K562 (cell line): ENCODE results near the gene BPTF. TPM values are rescaled to one million over a fixed set of nuclear protein-coding genes. Genes with fewer than 3 reads are reported as not detected.

Experiments used
- CEBPG ChIP-seq, 3 experiments: fragments of 200-800 bp in 1 of 3; sonication (Bioruptor generic) in 1 of 3; sonication (generic) in 1 of 3; formaldehyde crosslinking in 1 of 3; IDR thresholded peaks in 2 of 3; conservative IDR thresholded peaks in 1 of 3; 2 replicates each; pipeline versions ENCODE4 v1.6.1 to v1.8.0; 2016 to 2022; ENCODE audit warnings: missing compliant biosample characterization in 2 of 3, missing genetic modification characterization in 2 of 3, mild to moderate bottlenecking in 1 of 3, missing genetic modification reagents in 1 of 3
- CREB1 ChIP-seq, 2 experiments: sonication (generic) in 1 of 2; formaldehyde crosslinking in 1 of 2; IDR thresholded peaks; 2 replicates each; pipeline versions ENCODE4 v1.6.1 to v1.8.0; 2012 to 2022; ENCODE audit warnings: inconsistent platforms in 1 of 2, mild to moderate bottlenecking in 1 of 2, missing genetic modification reagents in 1 of 2, moderate library complexity in 1 of 2
- CREM ChIP-seq: IDR thresholded peaks from 2 replicates; pipeline ENCODE4 v1.6.1; 2014; ENCODE audit warnings: antibody characterized with exemption, low read depth
- CTBP1 ChIP-seq: fragments of 450-650 bp; IDR thresholded peaks from 2 replicates; pipeline ENCODE4 v1.6.1; 2016; ENCODE audit warnings: borderline replicate concordance
- FOXP1 ChIP-seq: sonication (generic); formaldehyde crosslinking; IDR thresholded peaks from 2 replicates; pipeline ENCODE4 v1.8.0; 2022; ENCODE audit warnings: mild to moderate bottlenecking, missing genetic modification reagents
- HDGF ChIP-seq: fragments of 450-650 bp; IDR thresholded peaks from 2 replicates; pipeline ENCODE4 v1.6.1; 2016
- MXI1 ChIP-seq: IDR thresholded peaks from 2 replicates; pipeline ENCODE4 v1.6.1; 2011; ENCODE audit warnings: low read depth, mild to moderate bottlenecking, improper control_type of control experiment, low read length
- NFE2 ChIP-seq: IDR thresholded peaks from 2 replicates; pipeline ENCODE4 v1.6.1; 2014; ENCODE audit warnings: antibody characterized with exemption, low read depth
- PKNOX1 ChIP-seq: fragments of 450-650 bp; IDR thresholded peaks from 2 replicates; pipeline ENCODE4 v1.6.1; 2016
- PTBP1 ChIP-seq: fragments of 200-400 bp; formaldehyde crosslinking; IDR thresholded peaks from 2 replicates; pipeline ENCODE4 v1.6.1; 2017; ENCODE audit warnings: low read depth, low read length
- SOX6 ChIP-seq: fragments of 450-650 bp; IDR thresholded peaks from 2 replicates; pipeline ENCODE4 v1.6.1; 2014; ENCODE audit warnings: mild to moderate bottlenecking
- TCF7L2 ChIP-seq: fragments of 150-350 bp; IDR thresholded peaks from 2 replicates; pipeline ENCODE4 v1.6.1; 2016; ENCODE audit warnings: low read depth, mild to moderate bottlenecking, low read length, moderate library complexity
- ZBED1 ChIP-seq: IDR thresholded peaks from 2 replicates; pipeline ENCODE4 v1.6.1; 2014
- ZBTB26 ChIP-seq: fragments of 450-650 bp; formaldehyde crosslinking; IDR thresholded peaks from 2 replicates; pipeline ENCODE4 v1.4.0; 2022; ENCODE audit warnings: missing genetic modification characterization
- ZHX1 ChIP-seq: fragments of 150-350 bp; conservative IDR thresholded peaks from 2 replicates; pipeline ENCODE4 v1.6.1; 2014; ENCODE audit warnings: low read length
- ZNF124 ChIP-seq: sonication (generic); formaldehyde crosslinking; IDR thresholded peaks from 2 replicates; pipeline ENCODE4 v1.8.1; 2022; ENCODE audit warnings: missing genetic modification reagents
- ZNF175 ChIP-seq: fragments of 200-800 bp; sonication (Bioruptor generic); IDR thresholded peaks from 2 replicates; pipeline ENCODE4 v1.6.1; 2016; ENCODE audit warnings: low read depth, mild to moderate bottlenecking, missing genetic modification characterization, missing compliant biosample characterization
- ZNF253 ChIP-seq: fragments of 250-450 bp; sonication (Bioruptor Pico); conservative IDR thresholded peaks from 2 replicates; pipeline ENCODE4 v1.6.1; 2021; ENCODE audit warnings: mild to moderate bottlenecking
- ZNF316 ChIP-seq: fragments of 450-650 bp; IDR thresholded peaks from 2 replicates; pipeline ENCODE4 v1.6.1; 2016
- ZNF431 ChIP-seq: sonication (generic); formaldehyde crosslinking; IDR thresholded peaks from 2 replicates; pipeline ENCODE4 v1.8.0; 2022; ENCODE audit warnings: mild to moderate bottlenecking, missing genetic modification reagents
- ZNF766 ChIP-seq: fragments of 200-800 bp; sonication (Bioruptor generic); conservative IDR thresholded peaks from 2 replicates; pipeline ENCODE4 v1.6.1; 2016; ENCODE audit warnings: missing genetic modification characterization, missing compliant biosample characterization
- polyA plus RNA-seq, 8 experiments: library from polyadenylated mRNA; depleted of rRNA in 4 of 8; stranded (reverse) in 5 of 8; unstranded in 3 of 8; fragments of >200 nt; fragmentation: Nextera tagmentation in 2 of 8; fragmentation: Illumina TruSeq in 1 of 8; extraction: Ambion mirVana in 2 of 8; extraction: Trizol in 1 of 8; gene quantifications; 2 replicates each; pipeline versions ENCODE4 v1.2.1 to v1.2.3, GENCODE V29; 2011 to 2014; ENCODE audit warnings: inconsistent platforms in 1 of 8, missing spikeins in 1 of 8
- total RNA-seq, 7 experiments: library from RNA; depleted of rRNA in 6 of 7; stranded (reverse); fragments of >200 nt in 6 of 7; fragmentation: Illumina TruSeq in 2 of 7; extraction: Trizol in 2 of 7; gene quantifications; 2 replicates each; pipeline versions ENCODE4 v1.2.1 to v1.2.3, GENCODE V29; 2011 to 2021; ENCODE audit warnings: low replicate concordance in 1 of 7

Gene BPTF
- total and polyA plus RNA-seq, 9 of the 15 experiments (the other 6 are each of a cell fraction or from before 2014, with no cell fraction given) = 12.5 to 52.1 (median 26.9) TPM

GRCh38 chr17:67818110-67819002, 6.9 kb upstream of the BPTF start (continued):
- no peak for TF ChIP-seq ZHX1
- TF ChIP-seq ZNF316 = no peak
- no peak for TF ChIP-seq CEBPG (CRISPR knock-in tag; IDR thresholded peaks at IDR 0.05)
- TF ChIP-seq CEBPG (tag; conservative IDR thresholded peaks at IDR 0.05 in 1 of 2, IDR thresholded peaks at IDR 0.05 in 1 of 2) = 0 out of 4 replicates have a peak, but pooled peaks of 1 of the 2 experiments have one; percentile 25
- no peak for TF ChIP-seq TCF7L2
- peak; percentile 77 for TF ChIP-seq CREM
- TF ChIP-seq ZBED1 = no peak
- TF ChIP-seq ZNF253 (CRISPR knock-in tag) = no peak
- no peak for TF ChIP-seq MXI1
- TF ChIP-seq FOXP1 (CRISPR knock-in tag) = no peak
- TF ChIP-seq HDGF = no peak
- TF ChIP-seq ZNF766 = no peak
- no peak for TF ChIP-seq NFE2
- no peak for TF ChIP-seq ZNF124 (CRISPR knock-in tag)
- no peak for TF ChIP-seq ZBTB26 (CRISPR knock-in tag)
- peak; percentile 76 for TF ChIP-seq PKNOX1
- TF ChIP-seq SOX6 = no peak
- TF ChIP-seq ZNF431 (CRISPR knock-in tag) = no peak
- TF ChIP-seq ZNF175 = no peak
- no peak for TF ChIP-seq CREB1 (IDR thresholded peaks at IDR 0.05)
- no peak for TF ChIP-seq CREB1 (CRISPR knock-in tag; IDR thresholded peaks at IDR 0.05)
- no peak for TF ChIP-seq PTBP1
- TF ChIP-seq CTBP1 = no peak
